NCI-H510A treated with DMSO at 0.1 percent for 48 hours (cell line): ENCODE measurements around the gene STK10.
A peak's percentile ranks its signal among the peaks of the same experiment; 100 is the strongest.

ENCODE experiments used
- DNase-seq: peaks from one replicate; lab custom pipeline; 2025; lab: John Stamatoyannopoulos, UW

STK10 gene

GRCh38 chr5:172188893-172189692 is 1.1 kb upstream of the STK10 start:
- peak; percentile 49 for DNase-seq

GRCh38 chr5:172187118-172188032 is 649 bp downstream of the STK10 start:
- DNase-seq: peak; percentile 11

- no peak for DNase-seq
Observed at GRCh38 chr5:172186114-172186695, 1.8 kb downstream of the STK10 start.

GRCh38 chr5:172185096-172185461 is 2.9 kb downstream of the STK10 start:
- no peak for DNase-seq

GRCh38 chr5:172183881-172184280 is 4.1 kb downstream of the STK10 start:
- DNase-seq: no peak

GRCh38 chr5:172182291-172182690 is 5.7 kb downstream of the STK10 start:
- DNase-seq: no peak

GRCh38 chr5:172180936-172181335 is 7.1 kb downstream of the STK10 start:
- DNase-seq: no peak

- DNase-seq: no peak
Observed at GRCh38 chr5:172178991-172179989, 8.7 kb downstream of the STK10 start.

- no peak for DNase-seq
Observed at GRCh38 chr5:172178301-172178987, 9.6 kb downstream of the STK10 start.

GRCh38 chr5:172177176-172177575 is 10.8 kb downstream of the STK10 start:
- DNase-seq: no peak

- DNase-seq: no peak
Observed at GRCh38 chr5:172175263-172175719, 12.7 kb downstream of the STK10 start.

GRCh38 chr5:172173564-172174153 is 14.4 kb downstream of the STK10 start:
- DNase-seq: no peak

- no peak for DNase-seq
Observed at GRCh38 chr5:172172912-172173563, 15.0 kb downstream of the STK10 start.

GRCh38 chr5:172171118-172171517 is 16.9 kb downstream of the STK10 start:
- DNase-seq: no peak

GRCh38 chr5:172170251-172170701 is 17.7 kb downstream of the STK10 start:
- no peak for DNase-seq

- DNase-seq: no peak
Observed at GRCh38 chr5:172169216-172169615, 18.8 kb downstream of the STK10 start.

- no peak for DNase-seq
Observed at GRCh38 chr5:172168311-172168710, 19.7 kb downstream of the STK10 start.

GRCh38 chr5:172167895-172168294 is 20.1 kb downstream of the STK10 start:
- no peak for DNase-seq

- no peak for DNase-seq
Observed at GRCh38 chr5:172166030-172166826, 21.8 kb downstream of the STK10 start.
